ENCODE data around the gene ANKRD34C. TPM values are rescaled to one million over a fixed set of nuclear protein-coding genes. Genes with fewer than 3 reads are reported as not detected.

Gene ANKRD34C
- total RNA-seq, 1 experiment from 2014 or later: not detected

DNA sequence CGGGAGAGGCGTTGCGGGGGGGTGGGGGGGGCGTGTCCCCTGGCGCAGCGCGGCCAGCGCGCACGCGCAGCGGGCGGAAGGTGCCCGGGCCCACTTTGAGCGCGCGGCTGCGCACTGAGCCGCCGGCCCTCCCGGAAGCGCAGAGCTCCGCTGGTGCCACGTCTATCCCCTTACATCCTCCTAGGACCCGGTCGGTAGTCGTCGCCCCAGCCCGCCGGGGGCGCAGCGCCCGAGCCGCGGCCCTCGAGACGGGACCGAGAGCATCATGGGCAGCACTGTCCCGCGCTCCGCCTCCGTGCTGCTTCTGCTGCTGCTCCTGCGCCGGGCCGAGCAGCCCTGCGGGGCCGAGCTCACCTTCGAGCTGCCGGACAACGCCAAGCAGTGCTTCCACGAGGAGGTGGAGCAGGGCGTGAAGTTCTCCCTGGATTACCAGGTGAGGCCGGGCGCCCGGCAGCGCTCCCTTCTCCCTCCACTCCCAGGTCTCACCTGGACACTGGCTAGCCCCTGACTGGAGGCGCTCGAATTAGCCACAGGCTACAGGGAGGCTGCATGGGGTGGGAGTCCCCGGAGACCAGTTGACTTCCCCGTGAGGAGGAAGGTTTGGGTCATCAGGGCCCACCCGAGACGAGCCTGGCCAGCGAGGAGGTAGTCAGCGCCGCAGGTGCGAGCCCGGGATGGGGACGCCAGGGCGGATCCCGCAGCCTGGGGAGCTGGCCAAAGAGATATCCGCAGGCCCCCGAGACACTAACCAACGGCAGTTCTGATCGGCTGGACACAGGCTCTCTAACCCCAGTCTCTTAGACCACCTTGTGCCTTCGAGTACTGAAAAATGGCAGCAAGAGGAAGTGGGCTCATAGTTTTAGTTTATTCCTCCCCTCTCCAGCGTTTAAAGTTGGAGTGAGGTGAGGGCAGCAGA, 28.7 kb downstream of the ANKRD34C start, which contains the start of gene TMED3:
TSS of gene TMED3 (plus strand) at position 128 of the 916 bp plus-strand sequence. CDS start at position 266, 138 bp downstream.
- Mint-ChIP-seq H3K27ac (ENCODE audit: unreplicated experiment) (peak within 1 kb of the TSS; percentile 80), H3K4me3 (ENCODE audit: low read depth, unreplicated experiment) (peak within 1 kb of the TSS; percentile 94), H3K9me3 (ENCODE audit: low read depth, unreplicated experiment) (peaks cover 4% of the 10 kb centered on the region), H3K36me3 (ENCODE audit: insufficient read depth, unreplicated experiment) (peaks cover 57% of the 10 kb centered on the region), H3K27me3 (ENCODE audit: unreplicated experiment) (peaks cover 43% of the 10 kb centered on the region), H3K4me1 (ENCODE audit: low read depth, unreplicated experiment) (peaks cover 46% of the 10 kb centered on the region)
- TF ChIP-seq, protein P1, sequence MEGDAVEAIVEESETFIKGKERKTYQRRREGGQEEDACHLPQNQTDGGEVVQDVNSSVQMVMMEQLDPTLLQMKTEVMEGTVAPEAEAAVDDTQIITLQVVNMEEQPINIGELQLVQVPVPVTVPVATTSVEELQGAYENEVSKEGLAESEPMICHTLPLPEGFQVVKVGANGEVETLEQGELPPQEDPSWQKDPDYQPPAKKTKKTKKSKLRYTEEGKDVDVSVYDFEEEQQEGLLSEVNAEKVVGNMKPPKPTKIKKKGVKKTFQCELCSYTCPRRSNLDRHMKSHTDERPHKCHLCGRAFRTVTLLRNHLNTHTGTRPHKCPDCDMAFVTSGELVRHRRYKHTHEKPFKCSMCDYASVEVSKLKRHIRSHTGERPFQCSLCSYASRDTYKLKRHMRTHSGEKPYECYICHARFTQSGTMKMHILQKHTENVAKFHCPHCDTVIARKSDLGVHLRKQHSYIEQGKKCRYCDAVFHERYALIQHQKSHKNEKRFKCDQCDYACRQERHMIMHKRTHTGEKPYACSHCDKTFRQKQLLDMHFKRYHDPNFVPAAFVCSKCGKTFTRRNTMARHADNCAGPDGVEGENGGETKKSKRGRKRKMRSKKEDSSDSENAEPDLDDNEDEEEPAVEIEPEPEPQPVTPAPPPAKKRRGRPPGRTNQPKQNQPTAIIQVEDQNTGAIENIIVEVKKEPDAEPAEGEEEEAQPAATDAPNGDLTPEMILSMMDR (IDR thresholded peaks at IDR 0.05; ENCODE audit: unreplicated experiment): peak; percentile 21
- intact Hi-C loops (cut with micrococcal nuclease; ENCODE audit: unreplicated experiment): no loop called here
- no TSS peak for BruUV-seq (replicated peaks)
- DNase-seq: peak; percentile 90
- CTCF ChIA-PET: interaction anchor here (0.9 kb wide), 1 partner anchor 14 kb away, joined by 3 read pairs; no protein-coding TSS in a partner anchor

DNA sequence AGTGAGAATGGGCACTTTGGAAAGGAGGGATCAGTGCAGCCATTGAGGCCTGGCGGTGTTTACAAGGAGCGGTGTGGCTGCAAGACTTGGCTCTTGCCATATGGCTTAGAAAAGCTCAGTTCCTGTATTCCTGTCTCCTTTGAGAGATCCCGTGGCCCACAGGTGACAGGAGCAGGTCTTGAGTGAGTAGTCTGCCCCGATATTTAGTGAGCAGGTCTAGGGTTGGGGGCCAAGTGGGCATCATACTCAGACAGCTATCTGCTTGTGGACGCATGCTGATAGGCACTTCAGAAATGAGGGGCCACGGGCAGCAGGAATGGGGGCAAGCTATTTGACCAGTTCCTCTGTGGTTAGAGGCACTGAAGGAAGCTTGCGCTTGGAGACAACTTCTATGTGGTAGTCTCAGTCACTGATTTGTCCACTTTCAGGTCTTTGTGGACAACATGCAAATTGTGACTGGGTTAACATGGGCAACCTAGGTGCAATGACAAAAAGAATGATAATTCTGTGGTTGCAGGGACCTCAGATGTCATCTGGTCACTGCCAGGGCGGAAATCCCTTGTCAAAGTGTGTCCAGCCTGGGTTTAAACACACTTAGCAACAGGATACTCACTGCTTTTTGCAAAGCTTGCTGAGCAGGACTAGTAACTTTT, 29.5 kb downstream of the ANKRD34C start:
- CTCF ChIA-PET: no interaction called here
- TF ChIP-seq, protein P1 (IDR thresholded peaks at IDR 0.05; ENCODE audit: unreplicated experiment): no peak
- Mint-ChIP-seq H3K27me3 (ENCODE audit: unreplicated experiment) (peaks cover 35% of the 10 kb centered on the region), H3K36me3 (ENCODE audit: insufficient read depth, unreplicated experiment) (peaks cover 57% of the 10 kb centered on the region), H3K9me3 (ENCODE audit: low read depth, unreplicated experiment) (peaks cover 4% of the 10 kb centered on the region), H3K27ac (ENCODE audit: unreplicated experiment) (peak overlapping the region; percentile 71), H3K4me1 (ENCODE audit: low read depth, unreplicated experiment) (peaks cover 54% of the 10 kb centered on the region), H3K4me3 (ENCODE audit: low read depth, unreplicated experiment) (peak overlapping the region; percentile 94)
- DNase-seq: peak; percentile 30
- intact Hi-C loops (cut with micrococcal nuclease; ENCODE audit: unreplicated experiment): no loop called here
- TSS peak; percentile 32 for BruUV-seq (replicated peaks)

- H3K27ac Mint-ChIP-seq (ENCODE audit: unreplicated experiment): peak overlapping the region; percentile 86
- DNase-seq: no peak
Observed at GRCh38 chr15:79314186-79314585, 31.7 kb downstream of the ANKRD34C start.

GRCh38 chr15:79314811-79315210, 32.3 kb downstream of the ANKRD34C start:
- peak; percentile 77 for DNase-seq
- CTCF ChIA-PET: interaction anchor here (0.5 to 0.9 kb wide), 4 partner anchors 11 to 44 kb away, joined by 3 to 5 read pairs (median 3); no protein-coding TSS in a partner anchor

More at GRCh38 chr15:79314186-79314585, 31.7 kb downstream of the ANKRD34C start:
- no TSS peak for BruUV-seq (replicated peaks)
- intact Hi-C loops (cut with micrococcal nuclease; ENCODE audit: unreplicated experiment): no loop called here
- peak overlapping the region; percentile 34 for H3K4me3 Mint-ChIP-seq (ENCODE audit: low read depth, unreplicated experiment)
- TF ChIP-seq, protein P1 (IDR thresholded peaks at IDR 0.05; ENCODE audit: unreplicated experiment): no peak
- H3K36me3 Mint-ChIP-seq (ENCODE audit: insufficient read depth, unreplicated experiment): peaks cover 65% of the 10 kb centered on the region
- CTCF ChIA-PET: interaction anchor here (0.9 kb wide), 1 partner anchor 21 kb away, joined by 3 read pairs; no protein-coding TSS in a partner anchor
- H3K9me3 Mint-ChIP-seq (ENCODE audit: low read depth, unreplicated experiment): peaks cover 4% of the 10 kb centered on the region
- H3K27me3 Mint-ChIP-seq (ENCODE audit: unreplicated experiment): peaks cover 14% of the 10 kb centered on the region
- H3K4me1 Mint-ChIP-seq (ENCODE audit: low read depth, unreplicated experiment): peaks cover 56% of the 10 kb centered on the region

More at GRCh38 chr15:79314811-79315210, 32.3 kb downstream of the ANKRD34C start:
- H3K4me3 Mint-ChIP-seq (ENCODE audit: low read depth, unreplicated experiment): peak overlapping the region; percentile 34
- peaks cover 7% of the 10 kb centered on the region for H3K27me3 Mint-ChIP-seq (ENCODE audit: unreplicated experiment)
- H3K36me3 Mint-ChIP-seq (ENCODE audit: insufficient read depth, unreplicated experiment): peaks cover 70% of the 10 kb centered on the region
- H3K4me1 Mint-ChIP-seq (ENCODE audit: low read depth, unreplicated experiment): peaks cover 56% of the 10 kb centered on the region
- H3K9me3 Mint-ChIP-seq (ENCODE audit: low read depth, unreplicated experiment): peaks cover 4% of the 10 kb centered on the region
- TF ChIP-seq, protein P1 (IDR thresholded peaks at IDR 0.05; ENCODE audit: unreplicated experiment): no peak
- H3K27ac Mint-ChIP-seq (ENCODE audit: unreplicated experiment): peak overlapping the region; percentile 86
- intact Hi-C loops (cut with micrococcal nuclease; ENCODE audit: unreplicated experiment): loop anchor here (1.0 kb wide), 1 partner anchor 18 kb away; no protein-coding TSS in a partner anchor
- no TSS peak for BruUV-seq (replicated peaks)

Measured in Calu3 (cell line).